ENCODE measurements around the gene CDK17.
A peak's percentile ranks its signal among the peaks of the same experiment; 100 is the strongest.

Gene CDK17

DNA sequence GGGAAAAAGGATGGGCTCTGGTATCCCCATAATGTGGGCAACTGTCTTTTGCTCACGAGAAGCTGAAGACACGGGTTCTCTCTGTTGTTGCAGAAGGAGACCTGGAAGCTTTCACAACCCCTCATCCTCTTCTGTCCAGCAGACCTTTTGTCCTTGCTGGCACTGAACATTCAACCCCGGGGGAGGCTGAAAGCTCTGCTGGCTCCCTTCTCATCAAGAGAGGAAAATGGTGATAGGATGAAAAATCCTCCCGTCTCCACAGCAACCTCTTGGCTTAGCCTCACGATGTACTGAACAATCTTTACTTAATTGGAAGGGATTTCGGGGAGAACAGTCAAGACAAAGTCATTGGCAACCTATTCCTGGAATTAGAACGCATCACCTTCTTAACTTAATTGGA is 167.1 kb downstream of the CDK17 start:
- H3K4me3 ChIP-seq (ENCODE audit: control insufficient read depth, low read depth, low read length), result no peak overlapping the region
- DNase-seq (ENCODE audit: low read depth), result peak; percentile 85
- TF ChIP-seq, protein P1, sequence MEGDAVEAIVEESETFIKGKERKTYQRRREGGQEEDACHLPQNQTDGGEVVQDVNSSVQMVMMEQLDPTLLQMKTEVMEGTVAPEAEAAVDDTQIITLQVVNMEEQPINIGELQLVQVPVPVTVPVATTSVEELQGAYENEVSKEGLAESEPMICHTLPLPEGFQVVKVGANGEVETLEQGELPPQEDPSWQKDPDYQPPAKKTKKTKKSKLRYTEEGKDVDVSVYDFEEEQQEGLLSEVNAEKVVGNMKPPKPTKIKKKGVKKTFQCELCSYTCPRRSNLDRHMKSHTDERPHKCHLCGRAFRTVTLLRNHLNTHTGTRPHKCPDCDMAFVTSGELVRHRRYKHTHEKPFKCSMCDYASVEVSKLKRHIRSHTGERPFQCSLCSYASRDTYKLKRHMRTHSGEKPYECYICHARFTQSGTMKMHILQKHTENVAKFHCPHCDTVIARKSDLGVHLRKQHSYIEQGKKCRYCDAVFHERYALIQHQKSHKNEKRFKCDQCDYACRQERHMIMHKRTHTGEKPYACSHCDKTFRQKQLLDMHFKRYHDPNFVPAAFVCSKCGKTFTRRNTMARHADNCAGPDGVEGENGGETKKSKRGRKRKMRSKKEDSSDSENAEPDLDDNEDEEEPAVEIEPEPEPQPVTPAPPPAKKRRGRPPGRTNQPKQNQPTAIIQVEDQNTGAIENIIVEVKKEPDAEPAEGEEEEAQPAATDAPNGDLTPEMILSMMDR (conservative IDR thresholded peaks at IDR 0.05; ENCODE audit: control insufficient read depth, insufficient read depth, low read depth, low read length), result no peak

DNA sequence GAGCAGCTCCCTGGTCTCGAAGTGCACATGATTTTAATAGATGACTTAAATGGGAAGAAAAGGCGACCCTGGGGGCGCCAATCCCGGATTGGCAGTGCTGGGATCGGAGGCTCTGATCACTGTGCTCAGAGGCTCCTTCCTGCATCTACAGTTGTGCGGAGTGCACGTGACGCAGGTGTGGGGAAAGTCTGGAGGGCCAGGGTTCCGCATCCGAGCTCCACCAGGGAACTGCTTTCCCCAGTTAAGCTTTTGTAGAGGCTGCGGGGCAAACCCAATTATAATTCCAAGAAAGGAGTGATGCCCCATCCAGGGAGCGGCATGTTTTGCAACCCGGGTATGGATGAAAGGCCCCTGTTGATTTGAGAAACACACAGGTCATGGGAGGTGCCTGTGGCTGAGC is 169.6 kb downstream of the CDK17 start:
- TF ChIP-seq, protein P1 (conservative IDR thresholded peaks at IDR 0.05; ENCODE audit: control insufficient read depth, insufficient read depth, low read depth, low read length), result no peak

DNA sequence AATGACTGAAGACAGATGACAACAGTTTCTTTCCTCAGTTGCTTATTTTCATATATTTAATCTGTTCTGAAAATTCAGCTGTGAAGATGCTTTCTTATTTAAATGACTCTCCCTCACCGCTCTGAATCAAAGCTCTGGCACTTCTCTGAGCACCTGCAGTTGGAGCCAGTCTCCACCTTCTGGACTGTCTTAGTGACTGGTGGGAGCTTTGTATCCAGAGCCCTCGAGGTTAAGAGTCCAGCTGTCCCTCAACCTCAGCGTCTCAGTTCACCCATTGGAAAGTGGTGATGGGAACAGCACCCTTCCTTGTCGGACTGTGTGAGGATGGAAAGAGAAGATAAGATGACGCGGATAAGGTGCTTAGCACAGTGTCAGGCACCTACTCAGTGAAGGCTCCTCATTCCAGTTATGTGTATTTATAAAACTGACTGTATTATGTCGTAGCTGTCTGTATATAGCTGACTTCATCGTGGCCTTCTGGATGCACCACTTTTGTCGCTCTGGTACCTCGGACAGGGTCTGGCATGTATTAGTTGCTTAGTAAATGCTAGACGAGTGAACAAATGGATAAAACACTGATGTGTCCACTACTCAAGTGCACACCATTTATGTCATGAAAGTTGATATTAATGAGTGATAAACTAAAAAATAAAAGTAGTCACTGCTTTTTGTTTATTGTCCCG is 171.5 kb downstream of the CDK17 start:
- no peak for DNase-seq (ENCODE audit: low read depth)
- no peak overlapping the region for H3K4me3 ChIP-seq (ENCODE audit: control insufficient read depth, low read depth, low read length)
- TF ChIP-seq, protein P1 (conservative IDR thresholded peaks at IDR 0.05; ENCODE audit: control insufficient read depth, insufficient read depth, low read depth, low read length), result no peak

More for the DNA sequence above, 169.6 kb downstream of the CDK17 start:
- no peak overlapping the region for H3K4me3 ChIP-seq (ENCODE audit: control insufficient read depth, low read depth, low read length)
- DNase-seq (ENCODE audit: low read depth), result no peak
